GM21526 (cell line): Measurements from ENCODE around the gene SNRNP70.

Experiments
- ATAC-seq: cut with Tn5 transposase; IDR thresholded peaks from one replicate; pipeline ENCODE4 v1.9.1; 2021; ENCODE audit warnings: moderate library complexity; ENCODE audit not compliant: unreplicated experiment, low FRiP score

SNRNP70 gene

DNA sequence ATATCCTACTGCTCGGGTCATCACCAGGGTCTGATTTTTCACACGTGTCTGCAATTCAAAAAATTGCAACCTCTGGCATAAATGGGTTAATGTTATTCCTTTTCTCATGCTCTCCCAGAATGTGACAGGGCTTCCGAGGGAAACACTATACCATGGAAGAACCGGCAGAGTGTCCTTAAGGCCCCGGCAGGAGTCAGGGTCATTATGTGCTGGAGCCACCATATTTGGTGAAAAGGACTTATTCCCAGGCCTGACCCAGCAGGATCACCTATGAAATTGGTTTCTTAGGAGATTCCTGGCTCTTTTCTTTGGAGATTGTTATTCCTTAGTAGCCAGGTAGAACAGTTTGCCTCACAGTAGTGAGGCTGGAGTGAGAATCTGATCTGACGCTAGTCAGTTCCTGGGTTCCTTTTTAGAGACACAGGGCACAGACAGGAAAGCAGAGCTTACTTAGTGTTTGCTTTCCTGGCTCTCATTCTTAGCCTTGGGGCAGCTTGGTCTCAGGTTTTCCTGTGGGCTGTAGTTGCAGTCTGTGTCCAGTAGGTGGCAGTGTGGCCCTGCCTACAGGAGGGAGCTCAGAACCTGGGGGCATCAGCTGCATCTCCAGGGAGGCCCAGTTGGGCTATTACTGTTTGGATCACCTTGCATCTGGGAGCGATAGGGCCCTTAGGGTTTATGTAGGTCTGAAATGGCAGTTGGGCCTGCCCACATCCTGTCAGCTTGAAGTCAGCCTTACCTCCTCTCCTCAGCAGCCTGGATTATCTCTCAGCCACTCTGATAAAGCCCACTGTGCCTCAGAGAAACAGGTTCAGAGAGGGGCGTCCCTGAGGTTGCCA lies 12.4 kb downstream of the SNRNP70 start:
- no peak for ATAC-seq

DNA sequence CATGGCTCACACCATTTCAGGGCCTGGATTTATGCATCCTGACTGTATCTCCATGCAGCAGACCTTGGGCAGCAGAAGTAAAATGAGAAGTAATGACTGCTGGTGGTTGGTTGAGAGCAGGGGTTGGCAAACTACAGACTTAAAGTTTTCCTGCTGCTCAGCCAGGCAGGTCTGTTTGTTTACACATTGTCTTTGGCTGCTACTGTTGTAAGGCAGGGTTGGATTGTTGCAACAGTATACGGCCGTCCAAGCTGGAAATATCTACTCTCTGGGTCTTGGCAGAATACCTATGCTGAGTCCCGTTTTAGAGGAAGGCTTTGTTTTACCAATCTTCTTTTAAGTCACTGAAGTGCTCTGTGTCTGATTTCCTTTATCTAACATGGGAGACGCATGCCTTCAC lies 13.5 kb downstream of the SNRNP70 start:
- no peak for ATAC-seq

DNA sequence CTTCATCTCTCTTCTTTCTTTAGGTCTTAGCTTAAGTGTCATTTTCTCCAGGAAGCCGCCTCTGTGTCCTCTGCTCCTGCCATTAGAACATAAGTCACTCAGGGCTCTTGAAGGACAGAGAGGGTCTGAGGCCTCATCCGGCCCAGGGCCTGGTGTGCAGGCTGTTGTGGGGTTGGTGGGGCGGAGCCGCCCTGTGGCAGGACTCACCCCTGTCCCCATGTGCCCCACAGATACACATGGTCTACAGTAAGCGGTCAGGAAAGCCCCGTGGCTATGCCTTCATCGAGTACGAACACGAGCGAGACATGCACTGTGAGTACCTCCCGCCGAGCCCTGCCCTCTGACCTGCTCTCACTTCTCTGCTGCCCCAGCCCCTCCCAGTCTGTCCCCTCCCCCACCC lies 15.9 kb downstream of the SNRNP70 start:
- no peak for ATAC-seq

DNA sequence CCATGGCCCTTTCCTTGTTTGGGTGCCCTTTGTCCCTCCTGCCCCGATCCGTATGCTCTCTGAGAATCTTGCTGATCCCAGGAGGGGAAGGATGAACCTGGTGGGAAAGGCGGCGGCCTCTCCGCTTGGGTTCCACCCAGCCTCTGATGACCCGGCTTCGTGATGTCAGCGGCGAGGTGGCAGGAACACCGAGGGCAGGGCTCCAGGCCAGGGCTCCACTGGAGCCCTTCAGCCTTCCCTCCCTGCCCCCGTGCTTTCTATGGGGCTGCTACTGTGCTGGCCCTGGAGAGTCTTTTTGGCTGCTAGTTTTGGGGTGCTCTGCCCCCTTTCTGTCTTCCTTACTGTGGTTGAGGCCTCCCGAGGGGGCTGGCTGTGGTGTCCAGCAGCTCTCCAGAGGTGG lies 17.1 kb downstream of the SNRNP70 start:
- no peak for ATAC-seq

DNA sequence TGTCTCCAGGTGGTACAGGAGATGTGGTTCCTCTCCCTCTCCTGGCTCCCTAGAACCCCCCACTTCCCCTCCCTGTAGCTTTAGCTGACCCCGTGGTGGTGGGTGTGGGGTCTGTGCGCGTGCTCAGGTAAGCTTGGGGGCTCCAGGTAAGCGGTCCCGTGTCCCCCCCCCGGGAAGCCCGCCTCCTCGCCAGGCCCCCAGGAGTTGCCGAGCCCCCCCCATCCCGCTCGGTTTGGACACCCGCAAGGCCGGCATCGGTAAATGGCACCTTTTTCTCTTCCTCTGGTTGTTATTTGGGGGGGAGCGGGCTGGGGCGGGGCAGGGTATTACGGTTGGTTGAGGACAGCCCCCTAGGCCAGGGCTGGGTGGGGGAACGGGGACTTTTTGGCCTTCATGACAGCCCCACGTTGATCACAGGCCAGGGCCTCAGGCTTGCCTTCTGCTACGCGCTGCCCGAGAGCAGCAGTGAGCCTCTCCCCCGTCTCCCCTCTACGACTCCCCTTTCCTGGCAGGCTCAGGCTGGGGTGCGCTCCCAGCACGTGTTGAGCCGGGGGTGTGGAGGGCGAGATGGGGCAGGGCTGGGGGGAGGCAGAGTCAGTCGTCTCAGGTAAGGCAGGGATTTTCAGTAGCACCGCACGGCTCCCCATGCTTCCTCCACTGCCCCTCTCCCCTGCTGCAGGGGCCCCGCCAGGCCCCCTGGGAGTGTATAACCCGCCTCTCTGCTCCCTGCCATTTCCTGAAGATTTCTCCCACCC lies 18.3 kb downstream of the SNRNP70 start:
- no peak for ATAC-seq

DNA sequence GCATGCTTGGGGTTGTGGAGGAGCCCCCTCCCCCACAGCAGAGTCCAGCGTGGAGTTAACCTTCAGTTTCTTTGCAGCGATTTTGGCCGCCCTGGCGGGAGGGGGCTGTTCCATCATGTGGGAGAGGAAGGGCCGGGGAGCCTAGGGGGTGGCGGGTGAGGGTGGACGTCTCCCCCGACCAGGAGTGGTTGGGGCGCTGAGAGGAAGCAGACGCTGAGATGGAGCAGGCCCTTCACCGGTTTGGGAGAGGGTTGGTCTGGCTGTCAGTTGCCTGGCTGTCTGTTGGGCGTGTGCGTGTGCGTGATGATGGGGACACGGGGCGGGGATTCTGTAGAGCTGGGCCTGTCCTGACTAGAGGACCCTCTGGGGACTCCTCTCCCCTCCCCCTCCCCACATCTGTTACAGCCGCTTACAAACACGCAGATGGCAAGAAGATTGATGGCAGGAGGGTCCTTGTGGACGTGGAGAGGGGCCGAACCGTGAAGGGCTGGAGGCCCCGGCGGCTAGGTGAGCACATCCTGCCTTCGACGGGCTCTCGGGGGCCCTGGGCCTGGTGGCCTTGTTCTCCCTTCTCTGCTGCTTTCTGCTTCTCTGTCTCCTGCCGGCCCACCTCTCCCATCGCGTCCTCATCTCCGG lies 19.1 kb downstream of the SNRNP70 start:
- no peak for ATAC-seq

DNA sequence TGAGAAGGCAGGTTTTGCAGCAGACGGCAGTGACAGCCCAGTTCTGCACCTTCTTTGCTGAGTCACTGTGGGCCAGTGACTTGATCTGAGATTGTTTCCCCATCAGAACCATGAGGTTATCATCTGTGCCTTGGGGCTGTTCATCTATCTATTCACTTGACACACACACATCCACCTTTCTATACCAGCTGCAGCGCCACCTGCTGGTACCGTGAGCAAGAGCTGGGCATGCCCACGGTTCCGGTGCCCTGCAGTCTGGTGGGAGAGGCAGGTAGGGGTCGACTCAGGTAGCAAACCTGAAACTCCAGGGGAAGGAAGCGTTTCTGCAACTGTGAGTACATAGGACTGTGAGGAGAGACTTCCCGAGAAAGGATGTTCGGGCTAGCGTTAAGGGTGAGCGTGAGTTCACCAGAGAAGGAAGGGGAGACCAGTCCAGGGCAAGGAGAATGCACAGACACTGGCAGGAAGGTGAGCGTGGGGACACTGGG lies 21.4 kb downstream of the SNRNP70 start:
- no peak for ATAC-seq

DNA sequence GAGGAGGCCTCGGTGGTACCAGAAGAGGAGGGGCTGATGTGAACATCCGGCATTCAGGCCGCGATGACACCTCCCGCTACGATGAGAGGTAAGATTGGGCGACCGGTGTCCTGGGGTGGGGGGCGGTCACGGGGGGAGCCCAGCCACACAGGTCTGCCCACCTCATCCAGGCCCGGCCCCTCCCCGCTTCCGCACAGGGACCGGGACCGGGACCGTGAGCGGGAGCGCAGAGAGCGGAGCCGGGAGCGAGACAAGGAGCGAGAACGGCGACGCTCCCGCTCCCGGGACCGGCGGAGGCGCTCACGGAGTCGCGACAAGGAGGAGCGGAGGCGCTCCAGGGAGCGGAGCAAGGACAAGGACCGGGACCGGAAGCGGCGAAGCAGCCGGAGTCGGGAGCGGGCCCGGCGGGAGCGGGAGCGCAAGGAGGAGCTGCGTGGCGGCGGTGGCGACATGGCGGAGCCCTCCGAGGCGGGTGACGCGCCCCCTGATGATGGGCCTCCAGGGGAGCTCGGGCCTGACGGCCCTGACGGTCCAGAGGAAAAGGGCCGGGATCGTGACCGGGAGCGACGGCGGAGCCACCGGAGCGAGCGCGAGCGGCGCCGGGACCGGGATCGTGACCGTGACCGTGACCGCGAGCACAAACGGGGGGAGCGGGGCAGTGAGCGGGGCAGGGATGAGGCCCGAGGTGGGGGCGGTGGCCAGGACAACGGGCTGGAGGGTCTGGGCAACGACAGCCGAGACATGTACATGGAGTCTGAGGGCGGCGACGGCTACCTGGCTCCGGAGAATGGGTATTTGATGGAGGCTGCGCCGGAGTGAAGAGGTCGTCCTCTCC lies 22.6 kb downstream of the SNRNP70 start:
- no peak for ATAC-seq

DNA sequence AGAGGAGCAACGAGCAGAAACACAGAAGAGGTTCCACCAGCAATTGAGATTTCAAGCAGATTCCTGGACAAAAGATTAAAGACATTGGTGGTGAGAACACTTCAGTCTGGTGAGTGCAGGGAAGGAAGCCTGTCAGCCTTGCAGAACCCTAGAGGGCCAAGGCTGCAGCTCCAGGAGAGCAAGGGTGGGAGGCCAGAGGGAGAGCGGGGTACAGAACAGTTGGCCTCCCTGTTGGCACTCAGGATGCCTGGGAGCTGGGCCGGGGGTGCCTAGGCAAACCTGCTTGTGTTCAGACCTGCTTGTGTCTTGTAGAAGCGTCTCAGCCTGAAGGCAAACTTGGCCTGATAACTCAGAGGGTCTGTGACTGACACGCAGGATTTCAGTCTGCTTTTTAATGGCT lies 23.8 kb downstream of the SNRNP70 start:
- ATAC-seq, result no peak

DNA sequence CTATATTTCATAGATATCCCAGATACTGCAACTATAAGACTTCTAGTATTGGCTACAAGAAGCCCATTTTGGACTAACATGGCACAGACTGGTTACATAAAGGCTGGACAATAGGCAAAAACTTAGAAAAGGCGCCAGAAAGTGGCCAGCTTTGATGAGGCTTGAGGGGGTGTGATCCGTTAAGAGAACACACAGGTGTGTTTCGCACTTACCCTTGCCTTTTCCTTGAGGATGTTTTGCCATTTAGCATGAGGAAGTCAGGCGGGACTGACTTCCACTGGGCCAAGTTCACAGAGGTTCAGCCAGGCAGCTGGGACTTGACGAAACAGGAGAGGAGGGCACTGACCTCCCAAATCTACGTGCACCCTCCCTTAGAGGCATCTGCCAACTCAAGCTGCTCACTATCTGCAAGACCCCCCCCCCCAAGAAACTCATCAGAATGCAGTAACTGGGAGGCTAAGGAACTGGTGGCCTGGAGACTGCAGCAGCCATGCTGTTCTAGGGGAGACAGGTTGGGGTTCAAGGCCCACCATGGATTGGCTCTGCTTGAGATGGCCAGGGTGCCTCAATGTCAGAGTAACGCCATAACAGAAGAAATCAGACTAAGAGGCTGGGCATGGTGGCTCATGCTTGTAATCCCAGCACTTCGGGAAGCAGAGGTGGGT lies 24.4 kb downstream of the SNRNP70 start:
- no peak for ATAC-seq

DNA sequence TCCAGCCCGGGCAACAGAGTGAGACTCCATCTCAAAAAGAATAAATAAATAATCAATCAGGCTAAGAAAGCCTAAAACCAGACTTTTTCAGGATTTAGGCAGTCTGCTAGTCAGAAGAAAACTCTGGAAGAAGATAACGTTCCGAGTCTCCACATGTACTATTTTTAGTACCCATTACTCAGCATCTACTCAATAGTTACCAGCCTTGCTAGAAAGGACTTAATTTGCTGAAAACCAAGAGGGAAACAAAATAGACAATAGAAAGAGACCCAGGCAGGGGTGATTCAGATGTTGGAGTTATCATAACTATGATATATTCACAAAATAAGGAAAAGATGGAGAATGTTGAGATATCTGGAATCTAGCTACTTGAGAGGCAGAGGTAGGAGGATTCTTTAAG lies 25.3 kb downstream of the SNRNP70 start:
- ATAC-seq, result no peak

DNA sequence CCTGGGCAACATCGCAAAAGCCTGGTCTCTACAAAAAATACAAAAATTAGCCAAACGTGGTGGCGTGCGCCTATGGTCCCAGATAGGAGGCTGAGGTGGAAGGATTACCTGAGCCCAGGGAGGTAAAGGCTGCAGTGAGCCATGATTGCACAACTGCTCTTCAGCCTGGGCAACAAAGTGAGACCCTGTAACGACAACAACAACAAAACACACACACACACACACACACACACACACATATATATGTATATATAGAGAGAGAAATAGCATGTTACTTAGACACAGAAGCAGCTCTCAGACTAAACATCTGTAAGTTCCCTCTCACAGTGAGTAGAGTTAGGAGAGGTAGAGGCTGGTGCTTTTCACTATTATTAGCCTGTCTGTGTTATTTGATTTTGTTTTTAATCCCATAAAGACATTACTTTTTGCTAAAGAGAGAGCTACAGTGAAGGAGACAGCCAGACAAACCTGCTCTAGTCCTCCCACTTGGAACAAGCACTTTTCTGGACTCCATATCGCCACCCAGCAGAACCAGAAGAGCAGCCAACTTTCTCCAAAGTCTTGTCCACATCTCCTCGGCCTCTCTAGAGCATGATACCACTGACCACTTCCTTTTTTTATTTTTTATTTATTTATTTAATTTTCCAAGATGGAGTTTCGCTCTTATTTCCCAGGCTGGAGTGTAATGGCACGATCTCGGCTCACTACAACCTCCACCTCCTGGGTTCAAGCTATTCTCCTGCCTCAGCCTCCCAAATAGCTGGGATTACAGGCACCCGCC lies 26.2 kb downstream of the SNRNP70 start:
- ATAC-seq, result no peak

DNA sequence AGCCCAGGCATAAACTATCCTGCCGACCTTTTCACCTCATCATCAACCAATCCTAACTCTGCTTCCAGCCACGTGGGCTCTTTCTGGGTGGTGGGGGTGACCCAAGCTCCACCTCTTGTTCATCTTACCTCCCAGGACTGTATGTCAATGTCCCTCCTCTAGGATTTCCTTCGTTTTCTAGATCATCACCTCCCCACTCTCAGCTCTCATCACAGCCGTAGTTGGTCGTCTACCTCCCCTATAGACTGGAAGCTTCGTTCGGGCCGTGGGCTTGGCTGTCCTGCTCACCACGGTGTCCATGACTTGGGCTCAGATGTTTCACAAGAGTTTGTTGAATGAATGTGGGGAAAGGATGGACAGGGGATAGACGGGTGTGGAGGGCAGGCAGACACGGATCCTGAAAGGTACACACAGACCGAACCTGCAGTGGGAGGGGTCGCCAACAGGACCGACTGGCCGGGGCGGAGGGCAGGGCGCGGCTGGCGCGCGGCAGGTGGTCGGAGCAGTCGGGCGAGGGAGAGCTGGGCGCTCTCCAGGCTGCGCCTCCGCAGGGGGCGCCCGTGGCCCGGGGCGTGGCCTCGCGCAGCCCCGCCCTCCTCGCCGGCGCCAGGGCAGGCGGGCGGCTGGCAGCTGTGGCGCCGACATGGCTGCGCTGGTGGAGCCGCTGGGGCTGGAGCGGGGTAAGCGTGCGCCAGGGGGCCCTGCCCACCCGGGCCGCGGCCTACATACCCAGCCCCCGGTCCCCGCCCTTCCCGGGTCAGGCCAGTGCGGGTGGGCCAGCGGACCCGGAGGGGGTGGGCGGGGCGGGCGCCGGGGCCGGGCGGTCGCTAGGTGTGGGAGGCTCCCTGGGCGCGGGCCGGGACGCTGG lies 28.7 kb downstream of the SNRNP70 start, which contains the start of gene LIN7B:
LIN7B (plus strand) TSS at position 609 of the 868 bp plus-strand sequence; CDS start at position 644, 35 bp downstream.
- ATAC-seq, result peak; percentile 47

DNA sequence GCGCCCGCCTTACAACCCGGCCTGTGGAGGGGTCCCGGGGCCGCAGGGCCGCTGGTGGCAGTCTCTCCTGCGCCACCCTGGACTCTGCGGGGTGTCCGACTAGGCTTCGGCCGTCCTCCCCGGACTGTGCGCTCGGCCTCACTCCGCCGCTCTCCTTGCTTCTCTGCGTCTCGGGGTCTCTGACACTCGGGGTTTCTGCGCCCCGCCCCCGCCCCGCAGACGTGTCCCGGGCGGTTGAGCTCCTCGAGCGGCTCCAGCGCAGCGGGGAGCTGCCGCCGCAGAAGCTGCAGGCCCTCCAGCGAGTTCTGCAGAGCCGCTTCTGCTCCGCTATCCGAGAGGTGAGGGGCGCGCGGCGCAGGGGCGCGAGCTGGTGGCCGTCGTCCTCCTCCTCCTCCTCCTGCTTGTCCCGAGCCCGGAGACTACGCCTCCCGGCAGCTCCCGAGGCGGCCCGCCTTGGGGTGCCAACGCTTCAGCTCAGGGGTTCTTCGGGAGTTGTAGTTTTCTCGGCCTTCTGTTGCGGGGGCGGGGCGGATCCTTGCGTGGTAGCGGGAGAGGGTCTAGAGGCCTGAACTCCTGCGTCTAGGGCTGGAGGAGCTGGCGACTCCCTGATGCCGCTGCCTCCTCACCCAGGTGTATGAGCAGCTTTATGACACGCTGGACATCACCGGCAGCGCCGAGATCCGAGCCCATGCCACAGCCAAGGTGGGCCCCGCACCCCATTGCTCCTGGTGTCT lies 29.5 kb downstream of the SNRNP70 start:
- no peak for ATAC-seq

DNA sequence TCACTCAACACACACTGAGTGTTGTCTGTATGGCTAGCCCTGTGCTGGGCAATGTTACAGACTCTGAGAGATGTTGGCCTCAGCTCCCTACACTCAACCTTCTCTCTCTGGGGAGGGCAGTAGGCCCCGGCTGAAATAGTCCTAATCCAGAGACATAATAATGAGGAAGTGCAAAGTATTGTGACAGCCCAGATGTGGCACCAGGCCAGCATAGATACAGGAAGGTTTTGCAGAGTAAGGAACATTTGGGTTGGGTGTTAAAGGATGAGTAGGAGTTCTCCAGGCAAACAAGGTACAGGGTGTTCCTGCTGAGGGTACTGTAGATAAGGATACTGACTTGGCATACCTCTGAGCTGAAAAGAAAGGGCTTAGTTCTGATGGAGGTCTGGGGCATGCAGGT lies 31.3 kb downstream of the SNRNP70 start:
- no peak for ATAC-seq

DNA sequence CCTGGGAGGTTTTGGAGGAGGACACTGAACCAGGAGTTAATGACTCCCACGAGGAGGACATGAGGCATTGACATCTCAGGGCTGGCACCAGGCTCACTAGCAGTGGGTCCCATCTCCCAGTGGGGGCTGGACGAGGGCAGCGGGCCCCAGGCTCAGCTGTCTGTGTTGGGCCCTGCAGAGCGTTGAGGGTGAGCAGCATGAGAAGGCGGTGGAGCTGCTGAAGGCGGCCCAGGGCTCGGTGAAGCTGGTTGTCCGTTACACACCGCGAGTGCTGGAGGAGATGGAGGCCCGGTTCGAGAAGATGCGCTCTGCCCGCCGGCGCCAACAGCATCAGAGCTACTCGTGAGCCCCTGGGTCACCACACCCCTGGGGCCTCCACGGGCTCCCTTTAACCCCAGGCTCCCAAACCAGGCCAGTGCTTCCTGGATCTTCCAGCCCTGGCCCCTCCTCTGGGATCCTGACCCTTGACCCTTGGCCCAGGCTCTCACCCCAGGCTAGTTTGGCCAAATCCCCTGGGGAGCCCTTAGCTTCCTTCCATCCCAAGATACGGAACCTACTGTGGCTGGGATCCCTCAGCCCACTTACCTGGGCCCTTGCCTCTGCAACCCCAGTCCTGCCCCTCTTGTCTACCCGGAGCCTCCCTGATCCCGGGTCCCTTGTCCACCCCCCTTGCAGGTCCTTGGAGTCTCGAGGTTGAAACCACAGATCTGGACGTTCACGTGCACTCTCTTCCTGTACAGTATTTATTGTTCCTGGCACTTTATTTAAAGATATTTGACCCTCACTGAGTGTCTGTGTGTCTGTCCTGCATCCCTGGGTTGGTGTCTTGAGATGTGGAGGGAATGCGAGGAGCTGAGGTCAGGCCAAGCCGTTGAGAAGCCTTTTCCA lies 32.7 kb downstream of the SNRNP70 start:
- ATAC-seq, result no peak
